Adrenal gland (tissue), 12 donors: ENCODE results near the gene RAD51B. TPM values are rescaled to one million over a fixed set of nuclear protein-coding genes. Genes with fewer than 3 reads are reported as not detected.

Source experiments
- DNase-seq, 7 donors: peaks; one replicate each; pipeline ENCODE4 v3.0.0-alpha.2; 2019 to 2020
- H3K27ac ChIP-seq, 5 donors: fragments of 200-600 bp; sonication (generic) in 4 of 5; 1 replicate in 3 of 5; 2 replicates in 2 of 5; pipeline versions ENCODE4 v1.5.1 to v1.8.0; 2016 to 2020; ENCODE audit warnings: mild to moderate bottlenecking in 1 of 5
- H3K27me3 ChIP-seq: fragments of 200-600 bp; 2 replicates; pipeline ENCODE4 v1.8.0; 2021
- H3K36me3 ChIP-seq, 2 donors: fragments of 200-600 bp; replicated peaks in 1 of 2; 1 replicate in 1 of 2; 2 replicates in 1 of 2; pipeline versions ENCODE4 v1.5.1 to v1.8.0; 2018 to 2022
- H3K4me1 ChIP-seq, 2 donors: fragments of 200-600 bp; replicated peaks in 1 of 2; 1 replicate in 1 of 2; 2 replicates in 1 of 2; pipeline versions ENCODE4 v1.5.1 to v1.8.0; 2018 to 2021
- H3K4me3 ChIP-seq, 4 donors: fragments of 200-600 bp; sonication (generic) in 3 of 4; one replicate each; pipeline ENCODE4 v1.5.1; 2016 to 2018
- H3K9me3 ChIP-seq, 3 donors: fragments of 200-600 bp; sonication (generic) in 1 of 3; replicated peaks in 1 of 3; 1 replicate in 2 of 3; 2 replicates in 1 of 3; pipeline versions ENCODE4 v1.5.1 to v1.8.0; 2016 to 2021
- POLR2A ChIP-seq, 2 donors: fragments of 450-650 bp; IDR thresholded peaks; one replicate each; pipeline ENCODE4 v1.6.1; 2017; ENCODE audit warnings: antibody characterized with exemption in 2 of 2, mild to moderate bottlenecking in 2 of 2, moderate library complexity in 1 of 2
- WGBS, 4 donors: extraction: QIAGEN DNeasy Blood & Tissue Kit in 2 of 4; methylation state at CpG; one replicate each; pipeline versions ENCODE4 v1.1.5 to v1.1.7; 2013 to 2017; 5-methylcytosine and 5-hydroxymethylcytosine counted together
- intact Hi-C, 2 donors: fragments of 100-400 bp; cut with DNase I; formaldehyde crosslinking; loops; one replicate each; pipeline versions ENCODE4 v1.14.1 to v1.15.0; 2022 to 2023
- polyA plus RNA-seq, 3 donors: library from polyadenylated mRNA; stranded (reverse); fragments of 200-250 nt in 2 of 3; fragments of 350-450 nt in 1 of 3; fragmentation: Illumina TruSeq in 1 of 3; extraction: RNeasy Lipid Tissue Mini Kit (QIAGEN cat#74804) in 1 of 3; gene quantifications; one replicate each; pipeline ENCODE4 v1.2.3, GENCODE V29; 2013 to 2014
- total RNA-seq, 9 donors: library from RNA; depleted of rRNA in 4 of 9; stranded (reverse); fragments of >200 nt in 4 of 9; fragments of 120-200 nt in 1 of 9; fragmentation: NEBNext Ultra II Directional in 1 of 9; extraction: Animal tissue kit (Norgen Biotek cat#: 25700) in 1 of 9; gene quantifications; one replicate each; pipeline versions ENCODE4 v1.1.0 to v1.2.4, GENCODE V29; 2013 to 2023
- TF ChIP-seq, protein P1 (sequence below), 6 experiments: fragments of 450-650 bp in 4 of 6; fragments of 200-600 bp in 2 of 6; sonication (generic) in 1 of 6; IDR thresholded peaks; 1 replicate in 5 of 6; 2 replicates in 1 of 6; pipeline versions ENCODE4 v1.5.1 to v1.8.0; 2016 to 2021; ENCODE audit warnings: antibody characterized with exemption in 6 of 6, mild to moderate bottlenecking in 2 of 6, moderate library complexity in 1 of 6
- donor health status: healthy with polysubstance abuse.
- donor health status: Bipolar disorder and iron deficiency.
- donor health status: DM: yes; HTN: yes; CAD: no.
- donor health status: DM: no; HTN: no; CAD: no.
- donor health status: DM: no; HTN: no; CAD: no.
- donor health status: DM: yes; HTN: yes; CAD: no.

Gene RAD51B
- total and polyA plus RNA-seq, 12 donors: 2.3 to 24.6 (median 12.4) TPM

DNA sequence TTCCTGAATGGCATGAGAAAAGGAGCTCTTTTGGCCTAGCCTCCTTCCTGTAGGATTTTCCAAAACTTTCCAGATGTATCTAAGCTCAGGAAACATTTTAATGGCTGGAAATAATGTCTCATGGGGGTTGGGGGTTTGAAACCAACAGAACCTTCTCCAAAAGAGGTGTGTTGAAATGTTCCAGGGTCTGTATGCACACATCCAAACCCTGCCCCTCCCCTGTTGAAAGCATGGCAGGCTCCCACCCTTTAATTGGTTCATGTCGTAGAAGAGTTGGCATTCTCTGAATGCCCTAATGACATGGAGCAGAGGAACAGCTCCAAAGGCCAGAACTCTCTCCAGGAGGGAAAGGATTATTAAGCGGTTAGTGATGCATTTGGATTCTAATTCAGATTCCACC, 620.1 kb downstream of the RAD51B start:
- H3K4me3 ChIP-seq: no peak overlapping the region
- DNase-seq: no peak
- no peaks in the 10 kb centered on the region for H3K9me3 ChIP-seq
- H3K27ac ChIP-seq: no peak overlapping the region
- peaks cover 3 to 8% of the 10 kb centered on the region in 2 donors for H3K4me1 ChIP-seq
- intact Hi-C loops: no loop called here
- 83 to 94% (median 89%) methylated on average over 2 of the region's 2 CpGs for WGBS, 4 donors
- H3K27me3 ChIP-seq: no peaks in the 10 kb centered on the region
- TF ChIP-seq POLR2A (IDR thresholded peaks at IDR 0.05): no peak
- TF ChIP-seq, protein P1, sequence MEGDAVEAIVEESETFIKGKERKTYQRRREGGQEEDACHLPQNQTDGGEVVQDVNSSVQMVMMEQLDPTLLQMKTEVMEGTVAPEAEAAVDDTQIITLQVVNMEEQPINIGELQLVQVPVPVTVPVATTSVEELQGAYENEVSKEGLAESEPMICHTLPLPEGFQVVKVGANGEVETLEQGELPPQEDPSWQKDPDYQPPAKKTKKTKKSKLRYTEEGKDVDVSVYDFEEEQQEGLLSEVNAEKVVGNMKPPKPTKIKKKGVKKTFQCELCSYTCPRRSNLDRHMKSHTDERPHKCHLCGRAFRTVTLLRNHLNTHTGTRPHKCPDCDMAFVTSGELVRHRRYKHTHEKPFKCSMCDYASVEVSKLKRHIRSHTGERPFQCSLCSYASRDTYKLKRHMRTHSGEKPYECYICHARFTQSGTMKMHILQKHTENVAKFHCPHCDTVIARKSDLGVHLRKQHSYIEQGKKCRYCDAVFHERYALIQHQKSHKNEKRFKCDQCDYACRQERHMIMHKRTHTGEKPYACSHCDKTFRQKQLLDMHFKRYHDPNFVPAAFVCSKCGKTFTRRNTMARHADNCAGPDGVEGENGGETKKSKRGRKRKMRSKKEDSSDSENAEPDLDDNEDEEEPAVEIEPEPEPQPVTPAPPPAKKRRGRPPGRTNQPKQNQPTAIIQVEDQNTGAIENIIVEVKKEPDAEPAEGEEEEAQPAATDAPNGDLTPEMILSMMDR (IDR thresholded peaks at IDR 0.05): no peak
- H3K36me3 ChIP-seq: no peaks in the 10 kb centered on the region

DNA sequence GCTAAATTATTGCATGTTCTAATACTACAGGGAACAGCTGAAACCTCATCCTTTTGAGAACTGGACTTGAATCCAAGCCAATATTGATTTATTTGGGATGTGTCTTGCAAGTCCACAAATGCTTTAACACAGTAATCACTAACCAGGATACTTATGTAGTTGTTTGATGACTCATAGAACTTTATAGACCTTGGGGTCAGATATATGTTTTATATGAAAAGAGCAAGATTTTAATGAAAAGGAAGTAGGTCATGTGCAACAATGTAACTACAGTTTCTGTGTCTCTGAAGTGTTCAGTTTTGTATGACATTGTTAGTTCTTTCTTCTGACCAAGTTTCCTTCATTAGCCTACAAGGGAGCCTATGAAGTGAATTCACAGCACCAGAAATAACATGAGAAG, 621.2 kb downstream of the RAD51B start:
- TF ChIP-seq POLR2A (IDR thresholded peaks at IDR 0.05): no peak
- TF ChIP-seq, protein P1 (IDR thresholded peaks at IDR 0.05): no peak
- no peak overlapping the region for H3K27ac ChIP-seq
- H3K27me3 ChIP-seq: no peaks in the 10 kb centered on the region
- H3K4me3 ChIP-seq: no peak overlapping the region
- H3K4me1 ChIP-seq: peaks cover 8 to 14% of the 10 kb centered on the region in 2 donors
- no peaks in the 10 kb centered on the region for H3K9me3 ChIP-seq
- no peaks in the 10 kb centered on the region for H3K36me3 ChIP-seq
- intact Hi-C loops: no loop called here
- no peak for DNase-seq

DNA sequence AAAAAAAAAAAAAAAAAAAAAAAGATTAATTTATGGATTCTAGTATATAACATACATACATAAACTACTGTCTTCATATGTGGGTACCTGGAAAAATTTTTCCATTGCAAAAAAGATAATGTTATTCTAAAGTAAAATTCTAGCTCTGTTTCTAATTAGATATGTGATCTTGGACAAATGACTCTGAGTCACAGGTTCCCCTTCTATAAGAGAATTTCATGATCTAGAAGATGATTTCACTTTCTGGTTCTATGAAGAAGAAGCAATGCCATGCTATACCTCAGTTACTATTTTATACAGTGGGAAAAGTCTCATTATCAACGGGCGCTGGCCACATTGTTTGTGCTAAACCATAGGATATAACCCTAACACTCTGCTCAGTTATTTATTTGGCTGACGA, 622.0 kb downstream of the RAD51B start:
- Histone ChIP-seq H3K36me3 (no peaks in the 10 kb centered on the region), H3K4me3 (no peak overlapping the region), H3K9me3 (no peaks in the 10 kb centered on the region), H3K27me3 (no peaks in the 10 kb centered on the region), H3K27ac (no peak overlapping the region), H3K4me1 (peaks cover 8 to 14% of the 10 kb centered on the region in 2 donors)
- intact Hi-C loops: no loop called here
- DNase-seq: no peak
- TF ChIP-seq, protein P1 (IDR thresholded peaks at IDR 0.05): no peak
- TF ChIP-seq POLR2A (IDR thresholded peaks at IDR 0.05): no peak
- 83 to 92% (median 86%) methylated on average over 3 of the region's 3 CpGs for WGBS, 4 donors

DNA sequence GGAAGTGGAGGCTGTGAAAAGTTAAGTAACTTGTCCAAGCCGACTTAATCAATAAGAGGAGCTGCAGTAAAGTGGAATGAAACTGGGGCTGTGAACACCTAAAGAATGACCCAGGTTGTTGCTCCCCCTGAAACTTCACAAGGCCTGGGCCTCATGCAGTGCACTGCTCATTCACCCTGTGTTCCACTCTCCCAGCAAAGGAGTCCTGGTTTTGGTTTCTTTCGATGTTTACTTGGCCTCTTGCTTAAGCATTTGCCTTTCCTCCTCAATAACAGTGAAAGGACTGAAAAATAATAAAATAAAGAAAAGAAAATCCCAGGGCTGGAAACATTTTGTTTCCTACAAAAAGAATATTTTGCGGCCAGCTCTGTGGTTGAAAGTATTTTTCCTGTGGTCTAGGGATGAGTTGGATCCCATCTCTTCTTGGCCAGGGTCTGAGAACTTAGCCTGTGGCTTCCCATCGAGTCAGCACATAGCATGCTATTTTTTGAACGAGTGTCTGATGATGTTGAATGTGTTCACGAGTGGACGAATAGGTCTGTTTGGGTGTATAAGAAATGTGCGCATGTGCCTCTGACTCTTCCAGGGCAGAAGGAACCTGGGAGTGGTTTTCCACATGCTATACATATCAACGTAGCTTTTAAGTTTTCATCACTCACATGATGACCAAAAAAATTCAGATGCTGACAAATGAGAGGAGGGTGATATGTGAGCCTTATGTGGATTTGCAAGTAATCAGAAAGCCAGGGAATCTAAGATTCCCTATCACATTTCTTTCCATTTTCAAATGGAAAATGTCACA, 623.5 kb downstream of the RAD51B start:
- no peaks in the 10 kb centered on the region for H3K9me3 ChIP-seq
- H3K27me3 ChIP-seq: no peaks in the 10 kb centered on the region
- no peak overlapping the region for H3K4me3 ChIP-seq
- H3K36me3 ChIP-seq: no peaks in the 10 kb centered on the region
- no peak overlapping the region for H3K27ac ChIP-seq
- intact Hi-C loops: no loop called here
- H3K4me1 ChIP-seq: peaks cover 16 to 23% of the 10 kb centered on the region in 2 donors
- no peak for DNase-seq
- TF ChIP-seq, protein P1 (IDR thresholded peaks at IDR 0.05): no peak
- no peak for TF ChIP-seq POLR2A (IDR thresholded peaks at IDR 0.05)
- 81 to 92% (median 88%) methylated on average over 9 of the region's 9 CpGs for WGBS, 4 donors
